Measurements from ENCODE around the gene RRAGD. TPM values are rescaled to one million over a fixed set of nuclear protein-coding genes. Genes with fewer than 3 reads are reported as not detected.

RRAGD gene
- total RNA-seq, 2 experiments from 2014 or later = 9.0 to 10.2 TPM

DNA sequence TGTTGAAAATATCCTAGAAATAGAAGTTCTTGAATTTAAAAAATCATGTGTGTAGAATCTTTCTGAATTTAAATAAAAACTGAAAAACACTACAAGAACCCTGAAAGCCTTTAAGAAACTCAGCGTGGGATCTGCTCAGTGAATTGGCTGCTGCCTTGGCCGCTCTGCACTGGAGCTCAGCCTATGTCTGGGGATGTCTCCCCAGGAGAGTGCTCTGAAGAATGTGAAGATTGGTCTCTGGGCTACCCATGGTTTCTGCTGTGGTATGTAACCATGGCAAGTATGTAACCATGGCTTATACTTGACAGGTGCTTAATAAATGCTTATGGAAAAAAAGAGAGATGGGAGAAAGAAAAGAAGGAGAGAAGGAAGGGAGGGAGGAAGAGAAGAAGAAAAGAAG is 3.1 kb upstream of the RRAGD start:
- Mint-ChIP-seq H3K9me3 (no peaks in the 10 kb centered on the region), H3K27me3 (peaks cover 23% of the 10 kb centered on the region), H3K4me1 (ENCODE audit: low read depth) (peaks cover 14% of the 10 kb centered on the region), H3K36me3 (ENCODE audit: low read depth) (peaks cover 5% of the 10 kb centered on the region), H3K4me3 (peak overlapping the region; percentile 5), H3K27ac (no peak overlapping the region)
- Histone ChIP-seq H3K4me3 (ENCODE audit: low read length) (no peak overlapping the region), H3K9me3 (ENCODE audit: control insufficient read depth in 1 of 2, insufficient read depth in 1 of 2, low read length in 2 of 2) (no peaks in the 10 kb centered on the region), H3K4me1 (ENCODE audit: insufficient read depth, low read length) (peaks cover 20% of the 10 kb centered on the region), H3K27me3 (ENCODE audit: control insufficient read depth in 1 of 2, insufficient read depth in 2 of 2, low read length in 2 of 2) (peaks cover 0 to 4% of the 10 kb centered on the region in 2 experiments), H3K27ac (ENCODE audit: low read depth in 1 of 2, low read length in 2 of 2) (no peak overlapping the region), H3K36me3 (ENCODE audit: insufficient read depth, low read length) (no peaks in the 10 kb centered on the region)
- TF ChIP-seq CTCF (IDR thresholded peaks at IDR 0.05) = no peak
- ATAC-seq (ENCODE audit: poor library complexity) = no peak
- ChIA-PET POLR2A (no interaction called here), CTCF (interaction anchor here (1.6 kb wide), 1 partner anchor 43 kb away, joined by 5 read pairs; no protein-coding TSS in a partner anchor)
- intact Hi-C loops (cut with DNase I, micrococcal nuclease) = no loop called here
- no peak for DNase-seq

- no peak for ATAC-seq (ENCODE audit: poor library complexity)
- Mint-ChIP-seq H3K9me3 (no peaks in the 10 kb centered on the region), H3K36me3 (ENCODE audit: low read depth) (peaks cover 5% of the 10 kb centered on the region), H3K4me3 (peak overlapping the region; percentile 100), H3K4me1 (ENCODE audit: low read depth) (peaks cover 14% of the 10 kb centered on the region), H3K27me3 (peaks cover 23% of the 10 kb centered on the region), H3K27ac (no peak overlapping the region)
- no peak overlapping the region for H3K4me3 ChIP-seq (ENCODE audit: low read length)
- intact Hi-C loops (cut with DNase I, micrococcal nuclease) = loop anchor here (5.0 kb wide), 2 partner anchors 37 to 67 kb away; no protein-coding TSS in a partner anchor
- no peak overlapping the region for H3K27ac ChIP-seq (ENCODE audit: low read depth in 1 of 2, low read length in 2 of 2)
- no peak for DNase-seq
- H3K9me3 ChIP-seq (ENCODE audit: control insufficient read depth in 1 of 2, insufficient read depth in 1 of 2, low read length in 2 of 2) = no peaks in the 10 kb centered on the region
- ChIA-PET CTCF (interaction anchor here (1.6 kb wide), 1 partner anchor 42 kb away, joined by 5 read pairs; no protein-coding TSS in a partner anchor), POLR2A (interaction anchor here (1.0 kb wide), 1 partner anchor 334 kb away, joined by 6 read pairs; the partner anchor contains the start of gene PNRC1)
- H3K4me1 ChIP-seq (ENCODE audit: insufficient read depth, low read length) = peaks cover 20% of the 10 kb centered on the region
- peaks cover 0 to 4% of the 10 kb centered on the region in 2 experiments for H3K27me3 ChIP-seq (ENCODE audit: control insufficient read depth in 1 of 2, insufficient read depth in 2 of 2, low read length in 2 of 2)
- no peak for TF ChIP-seq CTCF (IDR thresholded peaks at IDR 0.05)
- no peaks in the 10 kb centered on the region for H3K36me3 ChIP-seq (ENCODE audit: insufficient read depth, low read length)
These were observed 2.1 kb upstream of the RRAGD start for GRCh38 chr6:89414215-89414614.

DNA sequence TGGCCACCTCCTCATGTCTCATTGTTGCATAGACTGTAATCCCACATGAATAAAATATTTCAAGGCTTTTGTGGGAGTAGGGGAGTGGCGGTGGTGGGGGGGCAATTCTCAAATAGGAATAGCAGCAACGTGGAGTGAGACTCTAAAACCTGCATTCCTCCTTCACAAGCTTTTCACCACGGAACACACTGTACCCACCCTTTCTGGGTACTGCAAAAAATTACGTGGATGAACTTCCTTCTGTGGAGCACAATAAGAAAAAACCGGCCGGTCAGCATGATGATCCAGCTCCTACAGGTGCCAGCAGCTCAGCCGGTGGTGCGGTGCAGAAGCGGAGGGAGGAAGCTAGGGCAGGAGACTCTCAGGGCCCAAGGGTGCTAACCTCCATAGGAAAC is 930 bp upstream of the RRAGD start:
- Histone ChIP-seq H3K27me3 (ENCODE audit: control insufficient read depth in 1 of 2, insufficient read depth in 2 of 2, low read length in 2 of 2) (peaks cover 0 to 4% of the 10 kb centered on the region in 2 experiments), H3K4me3 (ENCODE audit: low read length) (peak overlapping the region; percentile 72), H3K4me1 (ENCODE audit: insufficient read depth, low read length) (peaks cover 20% of the 10 kb centered on the region), H3K9me3 (ENCODE audit: control insufficient read depth in 1 of 2, insufficient read depth in 1 of 2, low read length in 2 of 2) (no peaks in the 10 kb centered on the region), H3K27ac (ENCODE audit: low read depth in 1 of 2, low read length in 2 of 2) (no peak overlapping the region), H3K36me3 (ENCODE audit: insufficient read depth, low read length) (no peaks in the 10 kb centered on the region)
- Mint-ChIP-seq H3K36me3 (ENCODE audit: low read depth) (peaks cover 5% of the 10 kb centered on the region), H3K4me1 (ENCODE audit: low read depth) (peaks cover 14% of the 10 kb centered on the region), H3K27ac (no peak overlapping the region), H3K27me3 (peaks cover 19% of the 10 kb centered on the region), H3K9me3 (no peaks in the 10 kb centered on the region), H3K4me3 (peak overlapping the region; percentile 100)
- no peak for TF ChIP-seq CTCF (IDR thresholded peaks at IDR 0.05)
- CTCF ChIA-PET = interaction anchor here (1.0 kb wide), 1 partner anchor 37 kb away, joined by 3 read pairs; no protein-coding TSS in a partner anchor
- POLR2A ChIA-PET = interaction anchor here (0.8 to 2.8 kb wide), 4 partner anchors 56 to 334 kb away, joined by 3 to 18 read pairs (median 5); partner anchors contain the start of gene PNRC1
- intact Hi-C loops (cut with DNase I, micrococcal nuclease) = loop anchor here (5.0 kb wide), 2 partner anchors 36 to 66 kb away; no protein-coding TSS in a partner anchor
- ATAC-seq (ENCODE audit: poor library complexity) (no peak), DNase-seq (peak in 1 of 14 experiments; percentile 2)
